B cell (primary cell): ENCODE results near the gene FAF2. TPM values are rescaled to one million over a fixed set of nuclear protein-coding genes. Genes with fewer than 3 reads are reported as not detected.
A peak's percentile ranks its signal among the peaks of the same experiment; 100 is the strongest.

Experiments used
- ATAC-seq: fragments of 200-7000 bp; cut with Tn5 transposase; one replicate; pipeline ENCODE4 v1.10.0; 2021; ENCODE audit warnings: low read depth, mild to moderate bottlenecking, moderate number of reproducible peaks, moderate library complexity
- CTCF ChIA-PET: fragments of 350-600 bp; sonication (Branson Sonifier 250); formaldehyde crosslinking; loops from one replicate; lab custom pipeline; 2021; ENCODE audit warnings: antibody characterized with exemption, inconsistent platforms; lab: Charles Lee
- POLR2A ChIA-PET: fragments of 350-600 bp; sonication (Branson Sonifier 250); formaldehyde crosslinking; loops from one replicate; lab custom pipeline; 2021; ENCODE audit warnings: antibody characterized with exemption; lab: Charles Lee
- DNase-seq: peaks from one replicate; pipeline ENCODE4 v3.0.0; 2013
- H2AFZ ChIP-seq: 2 replicates; pipeline ENCODE4 v1.6.1; 2012; ENCODE audit warnings: mild to moderate bottlenecking, low read depth, low read length; ENCODE audit not compliant: insufficient read depth, poor library complexity, severe bottlenecking
- H3K27ac ChIP-seq, 2 donors: 1 replicate in 1 of 2; 2 replicates in 1 of 2; pipeline ENCODE4 v1.5.1; 2012 to 2013; ENCODE audit warnings: low read length in 2 of 2, mild to moderate bottlenecking in 2 of 2, moderate library complexity in 1 of 2
- H3K27me3 ChIP-seq, 4 experiments: fragments of 200-600 bp in 1 of 4; sonication (generic) in 1 of 4; replicated peaks in 1 of 4; 1 replicate in 2 of 4; 2 replicates in 2 of 4; pipeline versions ENCODE4 v1.6.1 to v1.7.0; 2013 to 2016; ENCODE audit warnings: low read length in 3 of 4, mild to moderate bottlenecking in 2 of 4, mixed read lengths in 1 of 4, moderate library complexity in 1 of 4; ENCODE audit not compliant: insufficient read depth in 4 of 4, control insufficient read depth in 3 of 4; ENCODE audit errors: control extremely low read depth in 1 of 4
- H3K36me3 ChIP-seq, 2 experiments: replicated peaks in 1 of 2; 1 replicate in 1 of 2; 2 replicates in 1 of 2; pipeline versions ENCODE4 v1.6.1 to v1.7.1; 2013; ENCODE audit warnings: low read length in 1 of 2; ENCODE audit not compliant: insufficient read depth in 2 of 2, control insufficient read depth in 1 of 2; ENCODE audit errors: control extremely low read depth in 1 of 2, extremely low read depth in 1 of 2
- H3K4me1 ChIP-seq, 2 donors: fragments of 200-600 bp in 1 of 2; sonication (generic) in 1 of 2; 1 replicate in 1 of 2; 2 replicates in 1 of 2; pipeline versions ENCODE4 v1.5.1 to v1.6.1; 2013 to 2017; ENCODE audit warnings: low read length in 2 of 2; ENCODE audit not compliant: control insufficient read depth in 2 of 2, insufficient read depth in 2 of 2
- H3K4me2 ChIP-seq: replicated peaks from 2 replicates; pipeline ENCODE3; 2012; ENCODE audit warnings: mild to moderate bottlenecking, low read depth, low read length; ENCODE audit not compliant: poor library complexity, severe bottlenecking
- H3K4me3 ChIP-seq, 5 experiments: fragments of 200-600 bp in 1 of 5; sonication (generic) in 1 of 5; 1 replicate in 3 of 5; 2 replicates in 2 of 5; pipeline versions ENCODE4 v1.5.1 to v1.7.0; 2011 to 2016; ENCODE audit warnings: low read length in 4 of 5, mild to moderate bottlenecking in 4 of 5, low read depth in 2 of 5, control low read depth in 1 of 5, moderate library complexity in 1 of 5; ENCODE audit not compliant: insufficient read depth in 1 of 5; ENCODE audit errors: control extremely low read depth in 1 of 5, extremely low read depth in 1 of 5
- H3K79me2 ChIP-seq: fragments of 200-600 bp; sonication (generic); one replicate; pipeline ENCODE4 v1.6.0; 2016; ENCODE audit warnings: low read length; ENCODE audit not compliant: control insufficient read depth, insufficient read depth
- H3K9ac ChIP-seq: fragments of 200-600 bp; sonication (generic); 2 replicates; pipeline ENCODE4 v1.6.1; 2017; ENCODE audit warnings: mild to moderate bottlenecking, low read length, moderate library complexity
- H3K9me3 ChIP-seq, 3 donors: one replicate each; pipeline versions ENCODE4 v1.6.1 to v1.7.1; 2013; ENCODE audit warnings: low read length in 2 of 3; ENCODE audit not compliant: control insufficient read depth in 2 of 3, insufficient read depth in 1 of 3; ENCODE audit errors: control extremely low read depth in 1 of 3
- H4K20me1 ChIP-seq: 2 replicates; pipeline ENCODE4 v1.6.0; 2012; ENCODE audit warnings: mild to moderate bottlenecking, low read length; ENCODE audit not compliant: insufficient read depth, control insufficient read depth, poor library complexity, severe bottlenecking
- H3K27ac Mint-ChIP-seq: one replicate; pipeline ENCODE4 v1.8.0; 2021; ENCODE audit warnings: mixed read lengths
- H3K27me3 Mint-ChIP-seq: one replicate; pipeline ENCODE4 v1.8.0; 2021; ENCODE audit warnings: mixed read lengths
- H3K4me1 Mint-ChIP-seq: one replicate; pipeline ENCODE4 v1.8.0; 2021; ENCODE audit warnings: mixed read lengths
- H3K4me3 Mint-ChIP-seq: one replicate; pipeline ENCODE4 v1.8.0; 2021; ENCODE audit warnings: mixed read lengths
- H3K9me3 Mint-ChIP-seq: one replicate; pipeline ENCODE4 v1.8.0; 2022; ENCODE audit warnings: mixed read lengths; ENCODE audit not compliant: insufficient read depth
- EZH2 ChIP-seq: IDR thresholded peaks from 2 replicates; pipeline ENCODE4 v1.6.1; 2012; ENCODE audit warnings: borderline replicate concordance, low read depth, mild to moderate bottlenecking, moderate library complexity, low read length; ENCODE audit not compliant: insufficient read depth, poor library complexity, severe bottlenecking
- WGBS: methylation state at CpG from one replicate; pipeline ENCODE4 v1.1.5; 2013; ENCODE audit warnings: missing lambda C conversion rate; ENCODE audit not compliant: insufficient coverage; 5-methylcytosine and 5-hydroxymethylcytosine counted together
- intact Hi-C: fragments of 100-400 bp; cut with micrococcal nuclease; formaldehyde crosslinking; loops from one replicate; pipeline ENCODE4 v1.10.0; 2022
- polyA plus RNA-seq: library from polyadenylated mRNA; depleted of rRNA; stranded (reverse); fragments of >200 nt; gene quantifications from 2 replicates; pipeline ENCODE4 v1.2.3, GENCODE V29; 2012
- total RNA-seq, 2 donors: library from RNA; stranded (reverse); fragments of 120-200 nt in 1 of 2; gene quantifications; 1 replicate in 1 of 2; 2 replicates in 1 of 2; pipeline versions ENCODE4 v1.2.3 to v1.2.4, GENCODE V29; 2013 to 2022
- TF ChIP-seq, protein P1 (sequence below): fragments of 200-600 bp; IDR thresholded peaks from one replicate; pipeline ENCODE4 v1.8.0; 2022; ENCODE audit warnings: antibody characterized with exemption, mild to moderate bottlenecking

Gene FAF2
- total and polyA plus RNA-seq, 2 donors (not counting 1 experiment from before 2014, with no cell fraction given): 10.9 to 35.1 TPM

DNA sequence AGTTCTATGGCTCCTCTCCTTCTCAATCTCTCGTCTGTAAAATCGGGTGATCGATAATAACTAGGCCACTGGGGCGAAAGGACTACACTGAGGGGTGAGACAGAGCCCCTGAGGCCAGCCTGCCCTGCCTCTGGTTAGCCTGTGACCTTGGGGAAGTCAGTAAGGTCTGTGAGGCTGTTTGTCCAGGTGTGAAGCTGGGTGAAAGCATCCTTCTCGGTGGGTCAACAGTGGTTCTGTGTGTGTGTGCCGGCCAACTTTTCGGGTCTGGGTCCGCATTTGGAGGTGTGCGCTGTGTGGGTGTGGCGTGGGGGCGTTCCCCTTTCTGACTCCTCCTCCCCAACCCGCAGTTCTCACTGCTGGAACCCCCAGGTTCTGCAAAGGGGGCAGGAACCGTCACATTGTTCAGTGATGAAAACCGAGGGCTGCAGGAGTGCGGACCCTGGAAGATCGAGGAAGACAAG lies 94.0 kb downstream of the FAF2 start:
- WGBS: 23% methylated on average over 11 of the region's 16 CpGs
- Mint-ChIP-seq H3K4me1 (peaks cover 55% of the 10 kb centered on the region), H3K27ac (peak overlapping the region; percentile 98), H3K4me3 (peak overlapping the region; percentile 90), H3K9me3 (no peaks in the 10 kb centered on the region), H3K27me3 (no peaks in the 10 kb centered on the region)
- ATAC-seq (no peak), DNase-seq (peak; percentile 79)
- ChIA-PET POLR2A (interaction anchor here (0.6 to 2.8 kb wide), 4 partner anchors 8 to 105 kb away, joined by 4 to 8 read pairs (median 6); partner anchors contain the start of gene TSPAN17), CTCF (interaction anchor here (0.8 to 2.9 kb wide), 11 partner anchors 8 to 125 kb away, joined by 3 to 28 read pairs (median 8); partner anchors contain the start of genes CLTB, FAF2 and TSPAN17)
- peak overlapping the region; percentile 66 for H3K9ac ChIP-seq
- intact Hi-C loops: loop anchor here (1.0 to 5.0 kb wide), 5 partner anchors 90 to 885 kb away; partner anchors contain the start of genes CLTB, EIF4E1B, FAF2 and GRK6
- peak overlapping the region; percentile 81 for H3K4me2 ChIP-seq
- peak overlapping the region; percentile 6 to 79 (median 71) for H3K4me3 ChIP-seq
- H3K9me3 ChIP-seq: peaks cover 0 to 8% (median 0%) of the 10 kb centered on the region in 3 donors
- H2AFZ ChIP-seq: peak overlapping the region; percentile 71
- no peaks in the 10 kb centered on the region for H3K36me3 ChIP-seq
- H3K27me3 ChIP-seq: no peaks in the 10 kb centered on the region
- H4K20me1 ChIP-seq: peaks cover 13% of the 10 kb centered on the region
- H3K79me2 ChIP-seq: peaks cover 20% of the 10 kb centered on the region
- H3K27ac ChIP-seq: peak overlapping the region; percentile 77 to 85
- H3K4me1 ChIP-seq: peaks cover 36 to 43% of the 10 kb centered on the region in 2 donors
- TF ChIP-seq, protein P1, sequence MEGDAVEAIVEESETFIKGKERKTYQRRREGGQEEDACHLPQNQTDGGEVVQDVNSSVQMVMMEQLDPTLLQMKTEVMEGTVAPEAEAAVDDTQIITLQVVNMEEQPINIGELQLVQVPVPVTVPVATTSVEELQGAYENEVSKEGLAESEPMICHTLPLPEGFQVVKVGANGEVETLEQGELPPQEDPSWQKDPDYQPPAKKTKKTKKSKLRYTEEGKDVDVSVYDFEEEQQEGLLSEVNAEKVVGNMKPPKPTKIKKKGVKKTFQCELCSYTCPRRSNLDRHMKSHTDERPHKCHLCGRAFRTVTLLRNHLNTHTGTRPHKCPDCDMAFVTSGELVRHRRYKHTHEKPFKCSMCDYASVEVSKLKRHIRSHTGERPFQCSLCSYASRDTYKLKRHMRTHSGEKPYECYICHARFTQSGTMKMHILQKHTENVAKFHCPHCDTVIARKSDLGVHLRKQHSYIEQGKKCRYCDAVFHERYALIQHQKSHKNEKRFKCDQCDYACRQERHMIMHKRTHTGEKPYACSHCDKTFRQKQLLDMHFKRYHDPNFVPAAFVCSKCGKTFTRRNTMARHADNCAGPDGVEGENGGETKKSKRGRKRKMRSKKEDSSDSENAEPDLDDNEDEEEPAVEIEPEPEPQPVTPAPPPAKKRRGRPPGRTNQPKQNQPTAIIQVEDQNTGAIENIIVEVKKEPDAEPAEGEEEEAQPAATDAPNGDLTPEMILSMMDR: no peak
- TF ChIP-seq EZH2: no peak
